PC-9 (cell line): Measurements from ENCODE around the gene KCNMB2.

Source experiments
- CTCF ChIP-seq: fragments of 200-600 bp; sonication (generic); conservative IDR thresholded peaks from 2 replicates; pipeline ENCODE4 v1.6.1; 2017; ENCODE audit warnings: mixed run types, antibody characterized with exemption, mild to moderate bottlenecking, moderate library complexity
- EZH2 ChIP-seq: fragments of 200-600 bp; sonication (generic); IDR thresholded peaks from 2 replicates; pipeline ENCODE4 v1.8.0; 2017; ENCODE audit warnings: antibody characterized with exemption, low read depth

- TF ChIP-seq CTCF, result no peak
- TF ChIP-seq EZH2, result no peak
Measured at GRCh38 chr3:178795349-178795748, 259.1 kb downstream of the KCNMB2 start.
